Stomach (tissue), 9 donors: ENCODE data around the gene AJM1. TPM values are rescaled to one million over a fixed set of nuclear protein-coding genes. Genes with fewer than 3 reads are reported as not detected.
A peak's percentile ranks its signal among the peaks of the same experiment; 100 is the strongest.

Source experiments
- DNase-seq, 2 donors: peaks; one replicate each; pipeline versions ENCODE4 v3.0.0 to v3.0.0-alpha.2; 2013 to 2019
- H3K27ac ChIP-seq, 5 donors: fragments of 200-600 bp in 4 of 5; sonication (generic) in 4 of 5; one replicate each; pipeline ENCODE4 v1.5.1; 2013 to 2019; ENCODE audit warnings: mild to moderate bottlenecking in 1 of 5, moderate library complexity in 1 of 5
- H3K27me3 ChIP-seq, 3 donors: fragments of 200-600 bp; sonication (generic); one replicate each; pipeline ENCODE4 v1.5.1; 2017 to 2019; ENCODE audit warnings: mixed run types in 1 of 3
- H3K36me3 ChIP-seq, 4 donors: fragments of 200-600 bp; sonication (generic); 1 replicate in 3 of 4; 2 replicates in 1 of 4; pipeline ENCODE4 v1.5.1; 2016 to 2019
- H3K4me1 ChIP-seq, 4 donors: fragments of 200-600 bp; sonication (generic); one replicate each; pipeline ENCODE4 v1.5.1; 2016 to 2019
- H3K4me3 ChIP-seq, 4 donors: fragments of 200-600 bp; sonication (generic) in 3 of 4; one replicate each; pipeline ENCODE4 v1.5.1; 2016 to 2019; ENCODE audit warnings: mild to moderate bottlenecking in 1 of 4
- H3K9me3 ChIP-seq, 4 donors: fragments of 200-600 bp; sonication (generic); one replicate each; pipeline ENCODE4 v1.5.1; 2016 to 2019
- CTCF ChIP-seq, 7 experiments: fragments of 450-650 bp in 4 of 7; fragments of 200-600 bp in 3 of 7; sonication (generic) in 3 of 7; IDR thresholded peaks; one replicate each; pipeline ENCODE4 v1.5.1; 2016 to 2019; ENCODE audit warnings: antibody characterized with exemption in 7 of 7, control low read depth in 2 of 7, mild to moderate bottlenecking in 1 of 7
- EP300 ChIP-seq: sonication (generic); formaldehyde crosslinking; IDR thresholded peaks from one replicate; pipeline ENCODE4 v1.6.1; 2017; ENCODE audit warnings: antibody characterized with exemption
- POLR2A ChIP-seq, 4 donors: fragments of 450-650 bp; IDR thresholded peaks; one replicate each; pipeline ENCODE4 v1.6.1; 2016; ENCODE audit warnings: antibody characterized with exemption in 4 of 4, control low read depth in 2 of 4, mild to moderate bottlenecking in 1 of 4, moderate library complexity in 1 of 4
- POLR2AphosphoS5 ChIP-seq, 3 donors: sonication (generic); formaldehyde crosslinking; IDR thresholded peaks; one replicate each; pipeline ENCODE4 v1.6.1; 2016; ENCODE audit warnings: antibody characterized with exemption in 3 of 3
- WGBS, 5 donors: extraction: QIAGEN DNeasy Blood & Tissue Kit in 3 of 5; methylation state at CpG; one replicate each; pipeline versions ENCODE4 v1.1.5 to v1.1.7; 2013 to 2018; 5-methylcytosine and 5-hydroxymethylcytosine counted together
- intact Hi-C: fragments of 100-400 bp; cut with DNase I; formaldehyde crosslinking; loops from one replicate; pipeline ENCODE4 v1.15.1; 2023; ENCODE audit warnings: low total_unique reads
- polyA plus RNA-seq, 3 donors: library from polyadenylated mRNA; stranded (reverse); fragments of 200-250 nt; gene quantifications; one replicate each; pipeline ENCODE4 v1.2.3, GENCODE V29; 2013
- total RNA-seq, 5 donors: library from RNA; depleted of rRNA; stranded (reverse); fragments of >200 nt; gene quantifications; one replicate each; pipeline versions ENCODE4 v1.1.0 to v1.2.3, GENCODE V29; 2014 to 2016
- donor health status: healthy with polysubstance abuse.
- donor health status: Bipolar disorder and iron deficiency.
- donor health status: healthy.

Gene AJM1
- total and polyA plus RNA-seq, 8 donors: 0.46 to 37.4 (median 2.6) TPM

DNA sequence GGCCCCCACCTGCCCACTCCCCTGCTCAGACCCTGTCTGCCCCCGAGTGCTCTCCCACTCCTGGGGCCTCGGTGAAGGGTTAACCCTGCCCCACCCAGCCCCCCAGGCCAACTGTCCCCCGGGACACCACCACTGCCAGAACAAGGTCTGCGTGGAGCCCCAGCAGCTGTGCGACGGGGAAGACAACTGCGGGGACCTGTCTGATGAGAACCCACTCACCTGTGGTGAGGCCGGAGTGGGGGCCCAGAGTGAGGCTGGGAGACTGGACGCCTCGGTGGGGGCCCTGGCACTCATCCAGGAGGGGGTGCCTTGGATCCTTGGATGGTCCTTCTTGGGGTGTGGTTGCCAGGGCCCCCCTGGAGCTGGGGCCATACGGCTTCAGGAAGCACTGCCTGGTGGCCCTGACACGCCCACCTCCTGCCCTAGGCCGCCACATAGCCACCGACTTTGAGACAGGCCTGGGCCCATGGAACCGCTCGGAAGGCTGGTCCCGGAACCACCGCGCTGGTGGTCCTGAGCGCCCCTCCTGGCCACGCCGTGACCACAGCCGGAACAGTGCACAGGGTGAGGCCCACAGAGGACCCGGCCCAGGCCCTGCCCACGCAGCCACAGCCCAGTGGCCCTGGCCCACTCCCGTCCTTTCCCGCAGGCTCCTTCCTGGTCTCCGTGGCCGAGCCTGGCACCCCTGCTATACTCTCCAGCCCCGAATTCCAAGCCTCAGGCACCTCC lies 12.0 kb downstream of the AJM1 start:
- H3K36me3 ChIP-seq: peaks cover 8 to 12% (median 10%) of the 10 kb centered on the region in 4 donors
- intact Hi-C loops: loop anchor here (10.0 kb wide), 1 partner anchor 91 kb away; the partner anchor contains the start of genes C8G and FBXW5
- peaks cover 33 to 82% (median 73%) of the 10 kb centered on the region in 4 donors for H3K4me1 ChIP-seq
- H3K27me3 ChIP-seq: no peaks in the 10 kb centered on the region
- no peaks in the 10 kb centered on the region for H3K9me3 ChIP-seq
- TF ChIP-seq EP300 (no peak), POLR2A (IDR thresholded peaks at IDR 0.05) (no peak), CTCF (IDR thresholded peaks at IDR 0.05) (no peak), POLR2AphosphoS5 (IDR thresholded peaks at IDR 0.05) (no peak)
- 65 to 83% (median 70%) methylated on average over 10 to 30 of the region's 30 CpGs for WGBS, 5 donors
- peak overlapping the region in 1 of 5 donors; percentile 5 for H3K27ac ChIP-seq
- DNase-seq: peak in 1 of 2 donors; percentile 35
- no peak overlapping the region for H3K4me3 ChIP-seq

- intact Hi-C loops: loop anchor here (10.0 kb wide), 1 partner anchor 90 kb away; the partner anchor contains the start of genes C8G and FBXW5
- Histone ChIP-seq H3K4me1 (peaks cover 37 to 84% (median 76%) of the 10 kb centered on the region in 4 donors), H3K36me3 (peaks cover 8 to 14% (median 11%) of the 10 kb centered on the region in 4 donors), H3K4me3 (no peak overlapping the region), H3K27ac (no peak overlapping the region), H3K27me3 (no peaks in the 10 kb centered on the region), H3K9me3 (no peaks in the 10 kb centered on the region)
- TF ChIP-seq CTCF (IDR thresholded peaks at IDR 0.05) (no peak), POLR2A (IDR thresholded peaks at IDR 0.05) (no peak), EP300 (no peak), POLR2AphosphoS5 (IDR thresholded peaks at IDR 0.05) (no peak)
- 77 to 79% (median 78%) methylated on average over 6 to 23 of the region's 23 CpGs for WGBS, 5 donors
- DNase-seq: peak in 1 of 2 donors; percentile 26
Observed at GRCh38 chr9:136854842-136855460, 12.7 kb downstream of the AJM1 start.

GRCh38 chr9:136855461-136856078 lies 13.3 kb downstream of the AJM1 start:
- peaks cover 8 to 18% (median 11%) of the 10 kb centered on the region in 4 donors for H3K36me3 ChIP-seq
- no peaks in the 10 kb centered on the region for H3K27me3 ChIP-seq
- no peaks in the 10 kb centered on the region for H3K9me3 ChIP-seq
- no peak for TF ChIP-seq CTCF (IDR thresholded peaks at IDR 0.05)
- TF ChIP-seq POLR2A (IDR thresholded peaks at IDR 0.05): no peak
- TF ChIP-seq POLR2AphosphoS5 (IDR thresholded peaks at IDR 0.05): no peak
- TF ChIP-seq EP300: no peak
- no peak overlapping the region for H3K27ac ChIP-seq
- intact Hi-C loops: loop anchor here (10.0 kb wide), 1 partner anchor 89 kb away; the partner anchor contains the start of genes C8G and FBXW5
- 76 to 87% (median 82%) methylated on average over 20 to 26 of the region's 26 CpGs for WGBS, 5 donors
- H3K4me1 ChIP-seq: peaks cover 35 to 84% (median 74%) of the 10 kb centered on the region in 4 donors
- DNase-seq: peak in 1 of 2 donors; percentile 7
- no peak overlapping the region for H3K4me3 ChIP-seq

DNA sequence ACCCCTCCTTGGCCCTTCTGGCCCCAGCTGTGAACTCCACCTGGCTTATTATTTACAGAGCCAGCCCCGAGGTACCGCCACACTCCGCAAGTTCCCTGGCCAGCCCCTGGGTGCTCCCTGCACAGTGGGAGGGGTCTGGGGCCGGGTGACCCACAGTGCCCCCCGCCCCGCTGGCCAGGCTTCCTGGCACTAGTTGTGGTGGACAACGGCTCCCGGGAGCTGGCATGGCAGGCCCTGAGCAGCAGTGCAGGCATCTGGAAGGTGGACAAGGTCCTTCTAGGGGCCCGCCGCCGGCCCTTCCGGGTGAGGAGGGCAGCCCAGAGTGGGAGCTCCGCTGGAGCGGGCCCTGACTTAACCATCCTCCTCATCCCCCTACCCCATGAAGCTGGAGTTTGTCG lies 13.8 kb downstream of the AJM1 start:
- DNase-seq: peak; percentile 9 to 24
- Histone ChIP-seq H3K27me3 (no peaks in the 10 kb centered on the region), H3K27ac (no peak overlapping the region), H3K4me3 (no peak overlapping the region), H3K4me1 (peaks cover 40 to 84% (median 74%) of the 10 kb centered on the region in 4 donors), H3K36me3 (peaks cover 10 to 18% (median 12%) of the 10 kb centered on the region in 4 donors), H3K9me3 (no peaks in the 10 kb centered on the region)
- intact Hi-C loops: loop anchor here (10.0 kb wide), 1 partner anchor 89 kb away; the partner anchor contains the start of genes C8G and FBXW5
- 56 to 65% (median 62%) methylated on average over 1 to 15 of the region's 15 CpGs for WGBS, 5 donors
- TF ChIP-seq POLR2AphosphoS5 (IDR thresholded peaks at IDR 0.05) (no peak), EP300 (no peak), POLR2A (IDR thresholded peaks at IDR 0.05) (no peak), CTCF (IDR thresholded peaks at IDR 0.05) (no peak)
